Calu3 (cell line): Measurements from ENCODE around the gene MAGI1. TPM values are rescaled to one million over a fixed set of nuclear protein-coding genes. Genes with fewer than 3 reads are reported as not detected.

Experiments used
- BruUV-seq: library from RNA; stranded (reverse); fragments of 400-500 nt; replicated peaks from 2 replicates; lab custom pipeline; 2021; lab: Mats Ljungman, UMichigan
- CTCF ChIA-PET: fragments of 300-600 bp; sonication (Branson Sonifier 250); formaldehyde crosslinking; loops from one replicate; lab custom pipeline; 2022; ENCODE audit warnings: antibody characterized with exemption; lab: Charles Lee
- DNase-seq: peaks from one replicate; pipeline ENCODE4 v3.0.0; 2022
- H3K27ac Mint-ChIP-seq: one replicate; pipeline ENCODE4 v1.8.0; 2022; ENCODE audit warnings: mixed read lengths; ENCODE audit not compliant: unreplicated experiment
- H3K27me3 Mint-ChIP-seq: one replicate; pipeline ENCODE4 v1.8.0; 2022; ENCODE audit warnings: mixed read lengths; ENCODE audit not compliant: unreplicated experiment
- H3K36me3 Mint-ChIP-seq: one replicate; pipeline ENCODE4 v1.8.0; 2022; ENCODE audit warnings: mild to moderate bottlenecking, moderate library complexity, mixed read lengths; ENCODE audit not compliant: insufficient read depth, unreplicated experiment
- H3K4me1 Mint-ChIP-seq: one replicate; pipeline ENCODE4 v1.8.0; 2022; ENCODE audit warnings: mild to moderate bottlenecking, low read depth, mixed read lengths; ENCODE audit not compliant: unreplicated experiment
- H3K4me3 Mint-ChIP-seq: one replicate; pipeline ENCODE4 v1.8.0; 2022; ENCODE audit warnings: mild to moderate bottlenecking, low read depth, moderate library complexity, mixed read lengths; ENCODE audit not compliant: unreplicated experiment
- H3K9me3 Mint-ChIP-seq: one replicate; pipeline ENCODE4 v1.8.0; 2022; ENCODE audit warnings: low read depth, mixed read lengths; ENCODE audit not compliant: unreplicated experiment
- CTCF ChIP-seq: fragments of 200-600 bp; IDR thresholded peaks from one replicate; pipeline ENCODE4 v1.8.0; 2022; ENCODE audit warnings: antibody characterized with exemption; ENCODE audit not compliant: unreplicated experiment
- intact Hi-C: fragments of 100-400 bp; cut with micrococcal nuclease; formaldehyde crosslinking; loops from one replicate; pipeline ENCODE4 v1.10.0; 2022; ENCODE audit not compliant: unreplicated experiment
- total RNA-seq: library from RNA; stranded (reverse); gene quantifications from 2 replicates; pipeline ENCODE4 v1.2.3, GENCODE V29; 2022

The MAGI1 gene
- total RNA-seq, 1 experiment from 2014 or later, result 76.4 TPM

GRCh38 chr3:65945480-65945879, 93.2 kb downstream of the MAGI1 start:
- Mint-ChIP-seq H3K4me3 (no peak overlapping the region), H3K4me1 (peaks cover 38% of the 10 kb centered on the region)
- intact Hi-C loops, result no loop called here

GRCh38 chr3:65944252-65944651, 94.5 kb downstream of the MAGI1 start:
- intact Hi-C loops, result no loop called here
- Mint-ChIP-seq H3K27me3 (no peaks in the 10 kb centered on the region), H3K27ac (peak overlapping the region; percentile 60), H3K4me1 (peaks cover 44% of the 10 kb centered on the region), H3K9me3 (no peaks in the 10 kb centered on the region), H3K36me3 (peaks cover 16% of the 10 kb centered on the region), H3K4me3 (no peak overlapping the region)
- DNase-seq, result no peak
- CTCF ChIA-PET, result no interaction called here
- no TSS peak for BruUV-seq
- no peak for TF ChIP-seq CTCF

More at GRCh38 chr3:65945480-65945879, 93.2 kb downstream of the MAGI1 start:
- H3K27me3 Mint-ChIP-seq, result no peaks in the 10 kb centered on the region
- peaks cover 16% of the 10 kb centered on the region for H3K36me3 Mint-ChIP-seq
- no TSS peak for BruUV-seq
- H3K27ac Mint-ChIP-seq, result peak overlapping the region; percentile 60
- CTCF ChIA-PET, result interaction anchor here (0.7 to 1.6 kb wide), 2 partner anchors 88 to 97 kb away, joined by 3 to 4 read pairs; no protein-coding TSS in a partner anchor
- no peaks in the 10 kb centered on the region for H3K9me3 Mint-ChIP-seq
- no peak for DNase-seq
- no peak for TF ChIP-seq CTCF

GRCh38 chr3:65939801-65940246, 98.9 kb downstream of the MAGI1 start:
- H3K9me3 Mint-ChIP-seq, result peaks cover 2% of the 10 kb centered on the region
- H3K4me3 Mint-ChIP-seq, result no peak overlapping the region
- H3K27ac Mint-ChIP-seq, result peak overlapping the region; percentile 64
- DNase-seq, result no peak
- H3K36me3 Mint-ChIP-seq, result peaks cover 7% of the 10 kb centered on the region
- CTCF ChIA-PET, result no interaction called here
- no peak for TF ChIP-seq CTCF
- no peaks in the 10 kb centered on the region for H3K27me3 Mint-ChIP-seq
- peaks cover 39% of the 10 kb centered on the region for H3K4me1 Mint-ChIP-seq
- no TSS peak for BruUV-seq
- intact Hi-C loops, result no loop called here

- peaks cover 41% of the 10 kb centered on the region for H3K4me1 Mint-ChIP-seq
- no peak for DNase-seq
- TF ChIP-seq CTCF, result no peak
- no peaks in the 10 kb centered on the region for H3K27me3 Mint-ChIP-seq
- H3K27ac Mint-ChIP-seq, result peak overlapping the region; percentile 64
- peaks cover 4% of the 10 kb centered on the region for H3K9me3 Mint-ChIP-seq
- BruUV-seq, result no TSS peak
- H3K4me3 Mint-ChIP-seq, result no peak overlapping the region
- CTCF ChIA-PET, result no interaction called here
- H3K36me3 Mint-ChIP-seq, result peaks cover under 1% of the 10 kb centered on the region
- intact Hi-C loops, result no loop called here
These were observed 99.5 kb downstream of the MAGI1 start for GRCh38 chr3:65939184-65939583.
